ENCODE results near the gene HIPK1. TPM values are rescaled to one million over a fixed set of nuclear protein-coding genes. Genes with fewer than 3 reads are reported as not detected.

The HIPK1 gene
- total and polyA plus RNA-seq, 2 of the 13 experiments (the other 11 are each of a cell fraction or from before 2014, with no cell fraction given), result 20.8 to 33.4 TPM

DNA sequence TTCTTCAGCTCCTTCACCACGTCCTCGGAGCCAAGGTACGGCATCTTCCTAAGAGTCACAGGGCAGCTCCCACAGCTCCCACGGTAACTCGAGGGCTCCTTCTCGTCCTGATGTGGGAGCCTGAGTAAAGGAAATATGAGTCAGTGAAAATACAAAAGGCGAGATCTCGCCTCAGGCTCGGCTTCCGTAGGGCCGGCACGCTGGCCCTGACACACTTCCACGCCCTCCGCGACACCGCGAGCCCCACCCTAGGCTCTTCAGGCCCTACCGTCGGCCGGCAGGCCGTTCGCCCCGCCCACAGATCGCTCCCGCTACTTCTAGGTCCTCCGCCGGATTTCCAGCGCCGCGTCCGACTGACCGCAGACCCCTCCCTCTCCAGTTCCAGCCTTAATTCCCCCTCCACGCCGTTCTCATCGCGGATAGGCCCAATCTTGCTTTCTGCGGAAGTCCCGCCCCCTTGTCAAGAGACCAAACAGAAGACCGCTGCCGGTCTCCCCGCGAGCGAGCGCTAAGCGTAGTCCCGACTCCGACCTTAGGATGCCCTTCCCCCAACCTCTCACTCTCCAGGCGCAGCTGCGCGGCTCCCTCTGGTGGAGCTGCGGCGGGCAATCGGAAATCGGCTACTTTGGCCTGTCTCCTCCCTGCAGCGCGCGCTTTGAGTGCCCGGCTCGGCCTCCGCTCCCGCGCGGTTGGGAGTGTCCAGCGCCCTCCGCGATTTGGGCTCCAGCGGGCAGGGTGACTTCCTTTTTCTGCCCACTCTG lies 24.3 kb upstream of the HIPK1 start, which contains the start of the genes AP4B1 and DCLRE1B (continued):
- TF ChIP-seq, protein P1, sequence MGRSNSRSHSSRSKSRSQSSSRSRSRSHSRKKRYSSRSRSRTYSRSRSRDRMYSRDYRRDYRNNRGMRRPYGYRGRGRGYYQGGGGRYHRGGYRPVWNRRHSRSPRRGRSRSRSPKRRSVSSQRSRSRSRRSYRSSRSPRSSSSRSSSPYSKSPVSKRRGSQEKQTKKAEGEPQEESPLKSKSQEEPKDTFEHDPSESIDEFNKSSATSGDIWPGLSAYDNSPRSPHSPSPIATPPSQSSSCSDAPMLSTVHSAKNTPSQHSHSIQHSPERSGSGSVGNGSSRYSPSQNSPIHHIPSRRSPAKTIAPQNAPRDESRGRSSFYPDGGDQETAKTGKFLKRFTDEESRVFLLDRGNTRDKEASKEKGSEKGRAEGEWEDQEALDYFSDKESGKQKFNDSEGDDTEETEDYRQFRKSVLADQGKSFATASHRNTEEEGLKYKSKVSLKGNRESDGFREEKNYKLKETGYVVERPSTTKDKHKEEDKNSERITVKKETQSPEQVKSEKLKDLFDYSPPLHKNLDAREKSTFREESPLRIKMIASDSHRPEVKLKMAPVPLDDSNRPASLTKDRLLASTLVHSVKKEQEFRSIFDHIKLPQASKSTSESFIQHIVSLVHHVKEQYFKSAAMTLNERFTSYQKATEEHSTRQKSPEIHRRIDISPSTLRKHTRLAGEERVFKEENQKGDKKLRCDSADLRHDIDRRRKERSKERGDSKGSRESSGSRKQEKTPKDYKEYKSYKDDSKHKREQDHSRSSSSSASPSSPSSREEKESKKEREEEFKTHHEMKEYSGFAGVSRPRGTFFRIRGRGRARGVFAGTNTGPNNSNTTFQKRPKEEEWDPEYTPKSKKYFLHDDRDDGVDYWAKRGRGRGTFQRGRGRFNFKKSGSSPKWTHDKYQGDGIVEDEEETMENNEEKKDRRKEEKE (IDR thresholded peaks at IDR 0.05), result no peak
- TF ChIP-seq FOXO1 (CRISPR knock-in tag; IDR thresholded peaks at IDR 0.05) (peak; percentile 13; the same call in 1 of the 2 replicates), REL (CRISPR knock-in tag; conservative IDR thresholded peaks at IDR 0.05) (0 out of 2 replicates have a peak, but pooled peaks have one; percentile 58), KLF6 (CRISPR knock-in tag; IDR thresholded peaks at IDR 0.05) (peak; percentile 71; the same call in 1 of the 2 replicates), ZNF557 (CRISPR knock-in tag; IDR thresholded peaks at IDR 0.05) (0 out of 2 replicates have a peak, but pooled peaks have one; percentile 15), NCOA5 (CRISPR knock-in tag; IDR thresholded peaks at IDR 0.05) (no peak), ZNF83 (CRISPR knock-in tag; IDR thresholded peaks at IDR 0.05; ENCODE audit: borderline replicate concordance) (no peak), SP4 (CRISPR knock-in tag; IDR thresholded peaks at IDR 0.05) (peak; percentile 84), SMYD3 (CRISPR knock-in tag; IDR thresholded peaks at IDR 0.05) (peak; percentile 62), GATAD2A (CRISPR knock-in tag; IDR thresholded peaks at IDR 0.05) (peak; percentile 52), HMG20A (CRISPR knock-in tag; IDR thresholded peaks at IDR 0.05; ENCODE audit: borderline replicate concordance) (no peak), TGIF2 (CRISPR knock-in tag; IDR thresholded peaks at IDR 0.05) (peak; percentile 77), ZBTB42 (CRISPR knock-in tag; IDR thresholded peaks at IDR 0.05) (no peak), IKZF1 (IDR thresholded peaks at IDR 0.05) (no peak), ZNF766 (CRISPR knock-in tag; IDR thresholded peaks at IDR 0.05; ENCODE audit: borderline replicate concordance) (no peak)
- TF ChIP-seq, protein P2, sequence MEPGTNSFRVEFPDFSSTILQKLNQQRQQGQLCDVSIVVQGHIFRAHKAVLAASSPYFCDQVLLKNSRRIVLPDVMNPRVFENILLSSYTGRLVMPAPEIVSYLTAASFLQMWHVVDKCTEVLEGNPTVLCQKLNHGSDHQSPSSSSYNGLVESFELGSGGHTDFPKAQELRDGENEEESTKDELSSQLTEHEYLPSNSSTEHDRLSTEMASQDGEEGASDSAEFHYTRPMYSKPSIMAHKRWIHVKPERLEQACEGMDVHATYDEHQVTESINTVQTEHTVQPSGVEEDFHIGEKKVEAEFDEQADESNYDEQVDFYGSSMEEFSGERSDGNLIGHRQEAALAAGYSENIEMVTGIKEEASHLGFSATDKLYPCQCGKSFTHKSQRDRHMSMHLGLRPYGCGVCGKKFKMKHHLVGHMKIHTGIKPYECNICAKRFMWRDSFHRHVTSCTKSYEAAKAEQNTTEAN (CRISPR knock-in tag; conservative IDR thresholded peaks at IDR 0.05), result no peak
- TF ChIP-seq, protein P3, sequence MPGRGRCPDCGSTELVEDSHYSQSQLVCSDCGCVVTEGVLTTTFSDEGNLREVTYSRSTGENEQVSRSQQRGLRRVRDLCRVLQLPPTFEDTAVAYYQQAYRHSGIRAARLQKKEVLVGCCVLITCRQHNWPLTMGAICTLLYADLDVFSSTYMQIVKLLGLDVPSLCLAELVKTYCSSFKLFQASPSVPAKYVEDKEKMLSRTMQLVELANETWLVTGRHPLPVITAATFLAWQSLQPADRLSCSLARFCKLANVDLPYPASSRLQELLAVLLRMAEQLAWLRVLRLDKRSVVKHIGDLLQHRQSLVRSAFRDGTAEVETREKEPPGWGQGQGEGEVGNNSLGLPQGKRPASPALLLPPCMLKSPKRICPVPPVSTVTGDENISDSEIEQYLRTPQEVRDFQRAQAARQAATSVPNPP (CRISPR knock-in tag; IDR thresholded peaks at IDR 0.05), result no peak; the same call in 1 of the 2 replicates
- TF ChIP-seq, protein P4, sequence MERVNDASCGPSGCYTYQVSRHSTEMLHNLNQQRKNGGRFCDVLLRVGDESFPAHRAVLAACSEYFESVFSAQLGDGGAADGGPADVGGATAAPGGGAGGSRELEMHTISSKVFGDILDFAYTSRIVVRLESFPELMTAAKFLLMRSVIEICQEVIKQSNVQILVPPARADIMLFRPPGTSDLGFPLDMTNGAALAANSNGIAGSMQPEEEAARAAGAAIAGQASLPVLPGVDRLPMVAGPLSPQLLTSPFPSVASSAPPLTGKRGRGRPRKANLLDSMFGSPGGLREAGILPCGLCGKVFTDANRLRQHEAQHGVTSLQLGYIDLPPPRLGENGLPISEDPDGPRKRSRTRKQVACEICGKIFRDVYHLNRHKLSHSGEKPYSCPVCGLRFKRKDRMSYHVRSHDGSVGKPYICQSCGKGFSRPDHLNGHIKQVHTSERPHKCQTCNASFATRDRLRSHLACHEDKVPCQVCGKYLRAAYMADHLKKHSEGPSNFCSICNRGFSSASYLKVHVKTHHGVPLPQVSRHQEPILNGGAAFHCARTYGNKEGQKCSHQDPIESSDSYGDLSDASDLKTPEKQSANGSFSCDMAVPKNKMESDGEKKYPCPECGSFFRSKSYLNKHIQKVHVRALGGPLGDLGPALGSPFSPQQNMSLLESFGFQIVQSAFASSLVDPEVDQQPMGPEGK (CRISPR knock-in tag; IDR thresholded peaks at IDR 0.05), result peak; percentile 74
- TF ChIP-seq, protein P5, sequence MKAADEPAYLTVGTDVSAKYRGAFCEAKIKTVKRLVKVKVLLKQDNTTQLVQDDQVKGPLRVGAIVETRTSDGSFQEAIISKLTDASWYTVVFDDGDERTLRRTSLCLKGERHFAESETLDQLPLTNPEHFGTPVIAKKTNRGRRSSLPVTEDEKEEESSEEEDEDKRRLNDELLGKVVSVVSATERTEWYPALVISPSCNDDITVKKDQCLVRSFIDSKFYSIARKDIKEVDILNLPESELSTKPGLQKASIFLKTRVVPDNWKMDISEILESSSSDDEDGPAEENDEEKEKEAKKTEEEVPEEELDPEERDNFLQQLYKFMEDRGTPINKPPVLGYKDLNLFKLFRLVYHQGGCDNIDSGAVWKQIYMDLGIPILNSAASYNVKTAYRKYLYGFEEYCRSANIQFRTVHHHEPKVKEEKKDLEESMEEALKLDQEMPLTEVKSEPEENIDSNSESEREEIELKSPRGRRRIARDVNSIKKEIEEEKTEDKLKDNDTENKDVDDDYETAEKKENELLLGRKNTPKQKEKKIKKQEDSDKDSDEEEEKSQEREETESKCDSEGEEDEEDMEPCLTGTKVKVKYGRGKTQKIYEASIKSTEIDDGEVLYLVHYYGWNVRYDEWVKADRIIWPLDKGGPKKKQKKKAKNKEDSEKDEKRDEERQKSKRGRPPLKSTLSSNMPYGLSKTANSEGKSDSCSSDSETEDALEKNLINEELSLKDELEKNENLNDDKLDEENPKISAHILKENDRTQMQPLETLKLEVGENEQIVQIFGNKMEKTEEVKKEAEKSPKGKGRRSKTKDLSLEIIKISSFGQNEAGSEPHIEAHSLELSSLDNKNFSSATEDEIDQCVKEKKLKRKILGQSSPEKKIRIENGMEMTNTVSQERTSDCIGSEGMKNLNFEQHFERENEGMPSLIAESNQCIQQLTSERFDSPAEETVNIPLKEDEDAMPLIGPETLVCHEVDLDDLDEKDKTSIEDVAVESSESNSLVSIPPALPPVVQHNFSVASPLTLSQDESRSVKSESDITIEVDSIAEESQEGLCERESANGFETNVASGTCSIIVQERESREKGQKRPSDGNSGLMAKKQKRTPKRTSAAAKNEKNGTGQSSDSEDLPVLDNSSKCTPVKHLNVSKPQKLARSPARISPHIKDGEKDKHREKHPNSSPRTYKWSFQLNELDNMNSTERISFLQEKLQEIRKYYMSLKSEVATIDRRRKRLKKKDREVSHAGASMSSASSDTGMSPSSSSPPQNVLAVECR (CRISPR knock-in tag; IDR thresholded peaks at IDR 0.05; ENCODE audit: borderline replicate concordance), result peak; percentile 99
